ENCODE data around the gene TMEM26. TPM values are rescaled to one million over a fixed set of nuclear protein-coding genes. Genes with fewer than 3 reads are reported as not detected.

Gene TMEM26
- total and polyA plus RNA-seq, 2 experiments from 2014 or later = 1.0 to 1.9 TPM

GRCh38 chr10:61448091-61448490, 5.1 kb downstream of the TMEM26 start:
- H3K9me2 ChIP-seq (ENCODE audit: insufficient read depth) = no peaks in the 10 kb centered on the region
- no peak overlapping the region for H3K4me3 ChIP-seq
- no peaks in the 10 kb centered on the region for H4K20me1 ChIP-seq (replicated peaks; ENCODE audit: insufficient read depth)
- H3F3A ChIP-seq (replicated peaks; ENCODE audit: low read depth) = no peaks in the 10 kb centered on the region
- ATAC-seq (no peak), DNase-seq (ENCODE audit: low spot score) (peak; percentile 5)
- TF ChIP-seq STAT1 (IDR thresholded peaks at IDR 0.05; ENCODE audit: unreplicated experiment) (no peak), JUNB (IDR thresholded peaks at IDR 0.05; ENCODE audit: unreplicated experiment) (no peak), NANOG (IDR thresholded peaks at IDR 0.05; ENCODE audit: borderline replicate concordance) (no peak), POLR2AphosphoS5 (IDR thresholded peaks at IDR 0.05; ENCODE audit: low read depth) (no peak), ZNF462 (CRISPR knock-in tag; IDR thresholded peaks at IDR 0.05) (no peak), CREB1 (CRISPR knock-in tag; IDR thresholded peaks at IDR 0.05; ENCODE audit: low read depth) (no peak), EZH2phosphoT487 (IDR thresholded peaks at IDR 0.05; ENCODE audit: unreplicated experiment) (no peak), REST (IDR thresholded peaks at IDR 0.05; ENCODE audit: unreplicated experiment) (no peak), EZH2 (IDR thresholded peaks at IDR 0.05; ENCODE audit: low read depth, unreplicated experiment) (no peak), ETS1 (IDR thresholded peaks at IDR 0.05) (no peak), ZNF114 (CRISPR knock-in tag; IDR thresholded peaks at IDR 0.05) (no peak), ZNF331 (CRISPR knock-in tag; IDR thresholded peaks at IDR 0.05; ENCODE audit: low read depth) (no peak), CTCF (conservative IDR thresholded peaks at IDR 0.05; ENCODE audit: low read depth in 2 of 2) (no peak)
- Mint-ChIP-seq H3K9me3 (no peaks in the 10 kb centered on the region), H3K4me1 (peaks cover 34% of the 10 kb centered on the region), H3K4me3 (no peak overlapping the region), H3K36me3 (ENCODE audit: low read depth) (no peaks in the 10 kb centered on the region; the same call in 2 of the 3 replicates), H3K27ac (no peak overlapping the region), H3K27me3 (ENCODE audit: insufficient read depth, low read depth, poor library complexity) (peaks cover 15% of the 10 kb centered on the region)
- H3K27ac ChIP-seq (ENCODE audit: low read depth) = no peak overlapping the region
- H3K4me1 ChIP-seq (ENCODE audit: insufficient read depth) = peaks cover 11% of the 10 kb centered on the region
- H3K4me2 ChIP-seq = no peak overlapping the region
- no peaks in the 10 kb centered on the region; the same call in 1 of the 2 replicates for H3K79me2 ChIP-seq (replicated peaks; ENCODE audit: insufficient read depth)
- no peak overlapping the region for H2AFZ ChIP-seq
- peaks cover 18% of the 10 kb centered on the region for H3K27me3 ChIP-seq (ENCODE audit: insufficient read depth)
- no peaks in the 10 kb centered on the region for H3K36me3 ChIP-seq (ENCODE audit: insufficient read depth)

Measured in GM23338 (cell line).